Right atrium auricular region (tissue), 2 donors: ENCODE data around the gene ZEB1. TPM values are rescaled to one million over a fixed set of nuclear protein-coding genes. Genes with fewer than 3 reads are reported as not detected.

Source experiments
- DNase-seq: peaks from one replicate; pipeline ENCODE4 v3.0.0-alpha.2; 2019; ENCODE audit warnings: low spot score
- H3K27ac ChIP-seq, 2 donors: fragments of 200-600 bp; sonication (generic); 1 replicate in 1 of 2; 2 replicates in 1 of 2; pipeline ENCODE4 v1.5.1; 2016 to 2019
- H3K27me3 ChIP-seq, 2 donors: fragments of 200-600 bp; sonication (generic); one replicate each; pipeline versions ENCODE4 v1.5.1 to v1.6.0; 2017 to 2019
- H3K36me3 ChIP-seq: fragments of 200-600 bp; sonication (generic); one replicate; pipeline ENCODE4 v1.5.1; 2016
- H3K4me1 ChIP-seq, 2 donors: fragments of 200-600 bp; sonication (generic); one replicate each; pipeline versions ENCODE4 v1.5.1 to v1.6.0; 2017 to 2019
- H3K4me3 ChIP-seq, 2 donors: fragments of 200-600 bp; sonication (generic); 1 replicate in 1 of 2; 2 replicates in 1 of 2; pipeline ENCODE4 v1.5.1; 2017 to 2019; ENCODE audit warnings: mild to moderate bottlenecking in 1 of 2, moderate library complexity in 1 of 2
- H3K9me3 ChIP-seq, 2 donors: fragments of 200-600 bp; sonication (generic); one replicate each; pipeline ENCODE4 v1.5.1; 2019
- CTCF ChIP-seq, 2 donors: fragments of 200-600 bp; sonication (generic); IDR thresholded peaks; one replicate each; pipeline ENCODE4 v1.5.1; 2019; ENCODE audit warnings: antibody characterized with exemption in 2 of 2
- total RNA-seq, 2 donors: library from RNA; depleted of rRNA; stranded (reverse); fragments of >200 nt; gene quantifications; one replicate each; pipeline ENCODE4 v1.1.0, GENCODE V29; 2016

The ZEB1 gene
- total RNA-seq, 2 donors from 2014 or later = 52.9 to 60.8 TPM

GRCh38 chr10:31372439-31372838 is 53.4 kb downstream of the ZEB1 start:
- no peak for TF ChIP-seq CTCF (IDR thresholded peaks at IDR 0.05)
- H3K27me3 ChIP-seq = no peaks in the 10 kb centered on the region
- no peaks in the 10 kb centered on the region for H3K36me3 ChIP-seq
- no peaks in the 10 kb centered on the region for H3K4me1 ChIP-seq
- no peaks in the 10 kb centered on the region for H3K9me3 ChIP-seq
- H3K4me3 ChIP-seq = no peak overlapping the region
- DNase-seq = no peak
- H3K27ac ChIP-seq = no peak overlapping the region

- Histone ChIP-seq H3K36me3 (no peaks in the 10 kb centered on the region), H3K4me3 (no peak overlapping the region), H3K9me3 (no peaks in the 10 kb centered on the region), H3K4me1 (no peaks in the 10 kb centered on the region), H3K27me3 (no peaks in the 10 kb centered on the region), H3K27ac (no peak overlapping the region)
- no peak for DNase-seq
- no peak for TF ChIP-seq CTCF (IDR thresholded peaks at IDR 0.05)
Observed at GRCh38 chr10:31374146-31374696, 55.2 kb downstream of the ZEB1 start.

GRCh38 chr10:31381171-31381570 is 62.2 kb downstream of the ZEB1 start:
- no peak for TF ChIP-seq CTCF (IDR thresholded peaks at IDR 0.05)
- no peaks in the 10 kb centered on the region for H3K27me3 ChIP-seq

GRCh38 chr10:31381766-31382316 is 62.8 kb downstream of the ZEB1 start:
- no peaks in the 10 kb centered on the region for H3K9me3 ChIP-seq
- H3K4me1 ChIP-seq = peaks cover 0 to 7% of the 10 kb centered on the region in 2 donors
- TF ChIP-seq CTCF (IDR thresholded peaks at IDR 0.05) = no peak
- no peak overlapping the region for H3K4me3 ChIP-seq
- no peaks in the 10 kb centered on the region for H3K27me3 ChIP-seq
- H3K27ac ChIP-seq = no peak overlapping the region
- DNase-seq = no peak
- H3K36me3 ChIP-seq = no peaks in the 10 kb centered on the region

More at GRCh38 chr10:31381171-31381570, 62.2 kb downstream of the ZEB1 start:
- no peak for DNase-seq
- Histone ChIP-seq H3K4me1 (peaks cover 0 to 7% of the 10 kb centered on the region in 2 donors), H3K4me3 (no peak overlapping the region), H3K36me3 (no peaks in the 10 kb centered on the region), H3K9me3 (no peaks in the 10 kb centered on the region), H3K27ac (no peak overlapping the region)

GRCh38 chr10:31383810-31384588 is 65.0 kb downstream of the ZEB1 start:
- Histone ChIP-seq H3K36me3 (peaks cover 5% of the 10 kb centered on the region), H3K4me3 (no peak overlapping the region), H3K9me3 (no peaks in the 10 kb centered on the region), H3K27me3 (no peaks in the 10 kb centered on the region), H3K27ac (no peak overlapping the region), H3K4me1 (peaks cover 0 to 7% of the 10 kb centered on the region in 2 donors)
- DNase-seq = no peak
- TF ChIP-seq CTCF (IDR thresholded peaks at IDR 0.05) = no peak
